DND-41 (cell line): ENCODE data around the gene RGS6.

Source experiments
- CTCF ChIP-seq: IDR thresholded peaks from 2 replicates; pipeline ENCODE4 v1.5.1; 2012; ENCODE audit warnings: borderline replicate concordance, low read length, moderate library complexity, mild to moderate bottlenecking; ENCODE audit not compliant: poor library complexity, severe bottlenecking; ENCODE audit errors: extremely low read depth
- EZH2 ChIP-seq: IDR thresholded peaks from 3 replicates; pipeline ENCODE4 v1.6.1; 2012; ENCODE audit warnings: borderline replicate concordance, low read depth, mild to moderate bottlenecking, moderate library complexity, low read length, inconsistent platforms; ENCODE audit not compliant: severe bottlenecking

DNA sequence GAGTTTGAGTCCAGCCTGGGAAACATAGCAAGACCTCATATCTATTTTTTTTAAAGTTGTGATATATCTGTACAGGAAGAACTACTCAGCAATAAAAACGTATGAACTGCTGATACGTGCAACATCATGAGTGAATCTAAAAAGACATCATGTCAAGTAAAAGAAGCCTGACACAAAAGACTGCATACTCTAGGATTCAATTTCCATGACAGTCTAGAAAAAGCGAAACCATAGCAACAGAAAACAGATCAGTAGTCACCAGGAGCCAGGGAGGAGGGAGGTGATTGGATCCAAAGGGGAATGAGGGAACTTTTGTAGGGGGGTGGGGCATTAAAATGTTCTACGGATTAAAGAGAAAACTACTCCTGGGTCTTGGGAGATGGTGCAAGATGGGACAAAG is 8.7 kb upstream of the RGS6 start:
- TF ChIP-seq CTCF (no peak), EZH2 (no peak)
